ENCODE data around the gene DLL3.
"Not testable (repeated sequence)": the region's sequence is repeated elsewhere in the genome, so short reads cannot be mapped to it uniquely, and the experiment has no call there.

DLL3 gene, protein sequence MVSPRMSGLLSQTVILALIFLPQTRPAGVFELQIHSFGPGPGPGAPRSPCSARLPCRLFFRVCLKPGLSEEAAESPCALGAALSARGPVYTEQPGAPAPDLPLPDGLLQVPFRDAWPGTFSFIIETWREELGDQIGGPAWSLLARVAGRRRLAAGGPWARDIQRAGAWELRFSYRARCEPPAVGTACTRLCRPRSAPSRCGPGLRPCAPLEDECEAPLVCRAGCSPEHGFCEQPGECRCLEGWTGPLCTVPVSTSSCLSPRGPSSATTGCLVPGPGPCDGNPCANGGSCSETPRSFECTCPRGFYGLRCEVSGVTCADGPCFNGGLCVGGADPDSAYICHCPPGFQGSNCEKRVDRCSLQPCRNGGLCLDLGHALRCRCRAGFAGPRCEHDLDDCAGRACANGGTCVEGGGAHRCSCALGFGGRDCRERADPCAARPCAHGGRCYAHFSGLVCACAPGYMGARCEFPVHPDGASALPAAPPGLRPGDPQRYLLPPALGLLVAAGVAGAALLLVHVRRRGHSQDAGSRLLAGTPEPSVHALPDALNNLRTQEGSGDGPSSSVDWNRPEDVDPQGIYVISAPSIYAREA

DNA sequence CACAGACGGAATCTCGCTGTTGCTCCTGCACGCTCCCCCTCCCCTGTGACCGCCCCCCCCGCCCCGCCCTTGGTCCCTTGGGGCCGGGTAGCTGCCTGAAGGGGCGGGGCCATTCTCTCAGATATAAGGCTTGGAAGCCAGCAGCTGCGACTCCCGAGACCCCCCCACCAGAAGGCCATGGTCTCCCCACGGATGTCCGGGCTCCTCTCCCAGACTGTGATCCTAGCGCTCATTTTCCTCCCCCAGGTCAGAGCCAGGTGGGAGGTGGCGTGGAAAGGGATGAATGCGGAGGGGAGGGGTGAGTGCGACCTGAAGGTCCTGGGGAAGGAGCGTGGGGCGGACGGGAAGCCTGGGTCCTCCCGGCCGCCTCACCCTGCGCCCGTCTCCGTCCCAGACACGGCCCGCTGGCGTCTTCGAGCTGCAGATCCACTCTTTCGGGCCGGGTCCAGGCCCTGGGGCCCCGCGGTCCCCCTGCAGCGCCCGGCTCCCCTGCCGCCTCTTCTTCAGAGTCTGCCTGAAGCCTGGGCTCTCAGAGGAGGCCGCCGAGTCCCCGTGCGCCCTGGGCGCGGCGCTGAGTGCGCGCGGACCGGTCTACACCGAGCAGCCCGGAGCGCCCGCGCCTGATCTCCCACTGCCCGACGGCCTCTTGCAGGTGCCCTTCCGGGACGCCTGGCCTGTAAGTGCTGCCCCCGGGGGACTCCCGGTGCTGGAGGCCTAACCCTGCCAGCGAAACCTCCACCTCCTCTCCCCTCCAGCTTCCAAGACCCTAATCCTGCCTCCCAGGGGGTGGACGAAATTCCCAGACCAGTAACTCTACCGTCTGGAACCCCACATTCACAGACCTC lies at the start of gene DLL3:
DLL3 (plus strand) TSS at position 150 of the 845 bp plus-strand sequence; CDS start at position 178, 28 bp downstream.
- DNase-seq: no peak

DNA sequence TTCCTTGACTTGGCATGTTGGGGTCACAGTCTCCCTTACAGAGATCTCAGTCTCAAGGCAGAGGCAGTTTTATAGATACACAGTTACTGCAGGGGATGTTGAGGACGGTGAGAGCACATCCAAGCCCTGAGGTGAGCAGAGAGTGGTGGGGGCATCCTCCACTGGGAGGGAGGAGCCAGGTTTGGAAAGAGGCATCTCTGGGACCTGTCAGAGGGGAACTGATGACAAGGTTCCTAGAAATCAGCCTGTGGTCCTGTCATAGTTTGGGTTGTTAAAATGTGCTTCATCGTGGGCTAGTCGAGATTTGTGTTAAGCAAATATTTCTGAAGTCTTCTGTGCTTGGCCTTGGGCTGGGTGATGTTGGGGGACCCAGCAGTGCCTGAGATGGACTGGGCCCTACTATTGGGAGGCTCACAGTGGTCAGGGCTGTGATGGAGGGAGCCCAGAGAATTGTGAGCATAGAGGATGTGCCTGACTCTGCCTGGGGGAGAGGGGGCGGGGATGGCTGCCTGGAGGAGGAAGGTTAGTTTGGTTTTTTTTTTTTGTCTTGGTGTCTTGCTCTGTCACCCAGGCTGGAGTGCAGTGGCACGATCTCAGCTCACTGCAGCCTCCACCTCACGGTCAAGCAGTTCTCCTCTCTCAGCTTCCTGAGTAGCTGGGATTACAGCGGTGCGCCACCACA lies 49.5 kb upstream of the DLL3 start:
- no peak for DNase-seq

DNA sequence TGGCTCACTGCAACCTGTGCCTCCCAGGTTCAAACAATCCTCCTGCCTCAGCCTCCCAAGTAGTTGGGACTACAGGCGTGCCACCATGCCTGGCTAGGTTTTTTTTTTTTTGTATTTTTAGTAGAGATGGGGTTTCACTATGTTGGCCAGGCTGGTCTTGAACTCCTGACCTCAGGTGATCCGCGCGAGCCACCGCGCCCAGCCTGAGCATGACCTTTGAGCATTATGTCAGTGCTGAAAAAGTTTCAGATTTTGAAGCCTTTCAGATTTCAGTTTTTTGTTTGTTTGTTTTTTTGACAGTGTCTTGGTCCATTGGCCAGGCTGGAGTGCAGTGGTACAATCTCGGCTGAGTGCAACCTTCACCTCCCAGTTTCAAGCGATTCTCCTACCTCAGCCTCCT lies 47.5 kb upstream of the DLL3 start:
- DNase-seq: not testable (repeated sequence)

DNA sequence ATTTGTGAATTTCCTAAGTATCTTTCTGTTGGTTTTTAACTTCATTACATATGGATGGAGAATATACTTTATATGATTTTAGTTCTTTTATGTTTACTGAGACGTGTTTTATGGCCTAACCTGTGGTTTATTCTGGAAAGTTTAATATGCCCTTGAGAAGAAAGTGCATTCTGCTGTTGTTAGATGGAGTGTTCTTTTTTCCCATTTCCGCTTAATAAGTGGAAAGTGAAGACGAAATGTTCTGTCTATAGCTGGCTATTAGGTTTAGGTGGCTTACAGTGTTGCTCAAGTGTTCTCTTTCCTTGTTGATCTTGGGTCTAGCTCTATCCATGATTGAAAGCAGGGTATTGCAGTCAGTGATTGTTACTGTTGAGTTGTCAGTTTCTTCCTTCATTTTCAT lies 35.3 kb upstream of the DLL3 start:
- DNase-seq: no peak

DNA sequence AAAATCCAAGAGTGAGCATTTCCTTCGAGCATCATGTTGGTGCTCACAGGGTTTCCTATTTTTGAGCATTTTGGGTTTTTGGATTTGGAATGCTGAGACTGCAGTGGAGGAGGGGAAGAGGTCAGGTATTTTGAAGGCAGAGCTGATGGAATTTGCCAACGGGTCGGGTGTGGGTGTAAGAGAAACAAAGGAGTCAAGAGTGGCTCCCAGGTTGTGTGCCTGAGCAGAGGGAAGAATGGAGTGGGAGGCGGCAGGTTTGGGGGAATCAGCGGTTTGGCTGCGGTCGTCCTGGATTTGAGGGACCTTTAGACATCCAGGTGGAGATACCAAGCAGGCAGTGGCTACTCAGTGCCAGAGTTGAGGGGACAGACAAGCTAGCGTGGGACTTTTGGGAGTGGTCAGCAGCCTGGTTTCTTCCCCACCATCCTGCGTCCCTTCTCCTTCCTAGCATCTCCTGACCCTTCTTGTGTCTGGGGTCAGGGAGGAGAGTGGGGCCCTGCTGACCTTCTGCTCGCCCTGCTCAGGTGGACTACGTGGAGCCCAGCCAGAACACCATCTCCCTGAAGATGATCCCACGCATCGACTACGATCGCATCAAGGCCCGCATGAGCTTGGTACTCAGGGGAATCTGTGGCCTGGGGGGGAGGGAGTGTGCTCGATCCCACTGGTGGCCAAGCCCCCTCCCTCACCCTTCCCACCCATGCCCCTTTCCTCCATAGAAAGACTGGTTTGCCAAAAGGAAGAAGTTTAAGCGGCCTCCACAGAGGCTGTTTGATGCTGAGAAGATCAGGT lies 32.6 kb upstream of the DLL3 start:
- no peak for DNase-seq

DNA sequence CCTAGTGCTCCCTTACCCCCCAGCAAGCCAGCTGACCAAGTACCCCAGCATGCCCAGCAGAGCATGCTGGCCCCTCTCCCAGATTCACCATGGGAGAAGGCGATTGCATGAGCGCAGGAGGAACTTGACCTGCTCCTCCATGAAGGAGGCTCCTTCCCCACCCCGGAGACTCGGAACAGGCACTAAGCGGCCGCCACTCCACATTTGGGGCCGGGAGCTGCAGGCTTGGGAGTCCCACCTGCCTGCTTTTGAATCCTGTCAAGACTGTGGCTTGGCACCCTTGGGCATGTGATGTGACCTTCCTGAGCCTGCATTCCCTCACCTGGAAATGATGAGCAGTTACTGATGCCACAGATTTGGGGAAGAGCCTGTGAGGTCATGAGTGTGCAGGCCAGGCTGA lies 30.8 kb upstream of the DLL3 start:
- no peak for DNase-seq

DNA sequence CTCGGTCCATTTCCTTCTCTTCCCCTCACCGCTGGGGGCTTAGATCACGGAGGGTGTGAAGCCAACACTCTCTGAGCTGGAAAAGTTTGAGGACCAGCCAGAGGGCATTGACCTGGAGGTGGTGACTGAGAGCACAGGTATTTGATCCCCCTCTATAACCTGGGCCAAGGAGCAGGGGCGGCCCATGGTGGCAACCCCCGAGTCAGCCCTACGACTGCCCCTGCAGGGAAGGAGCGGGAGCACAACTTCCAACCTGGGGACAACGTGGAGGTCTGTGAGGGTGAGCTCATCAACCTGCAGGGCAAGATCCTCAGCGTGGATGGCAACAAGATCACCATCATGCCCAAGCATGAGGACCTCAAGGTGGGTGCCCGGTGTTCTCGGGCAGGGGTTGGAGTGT lies 29.7 kb upstream of the DLL3 start:
- DNase-seq: no peak

DNA sequence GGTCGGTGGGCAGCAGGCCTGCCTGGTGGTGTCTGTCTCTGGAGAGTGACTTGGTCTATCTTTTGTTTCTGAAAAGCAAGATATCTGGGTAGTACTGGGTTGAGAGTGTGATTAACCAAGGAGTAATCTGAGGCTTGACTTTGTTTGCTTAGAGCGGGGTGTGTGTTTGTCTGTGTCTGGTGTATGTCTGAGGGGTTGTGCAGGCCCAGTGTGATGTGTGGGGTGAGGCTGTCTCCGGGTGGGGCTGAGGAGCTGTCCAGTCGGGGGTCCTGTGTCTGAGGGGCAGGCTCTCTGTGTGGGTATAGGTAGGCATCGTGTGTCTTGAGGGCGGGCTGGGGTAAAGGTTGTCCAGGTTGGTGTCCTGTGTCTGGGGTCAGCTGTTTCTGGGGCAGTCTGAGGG lies 29.2 kb upstream of the DLL3 start:
- no peak for DNase-seq

DNA sequence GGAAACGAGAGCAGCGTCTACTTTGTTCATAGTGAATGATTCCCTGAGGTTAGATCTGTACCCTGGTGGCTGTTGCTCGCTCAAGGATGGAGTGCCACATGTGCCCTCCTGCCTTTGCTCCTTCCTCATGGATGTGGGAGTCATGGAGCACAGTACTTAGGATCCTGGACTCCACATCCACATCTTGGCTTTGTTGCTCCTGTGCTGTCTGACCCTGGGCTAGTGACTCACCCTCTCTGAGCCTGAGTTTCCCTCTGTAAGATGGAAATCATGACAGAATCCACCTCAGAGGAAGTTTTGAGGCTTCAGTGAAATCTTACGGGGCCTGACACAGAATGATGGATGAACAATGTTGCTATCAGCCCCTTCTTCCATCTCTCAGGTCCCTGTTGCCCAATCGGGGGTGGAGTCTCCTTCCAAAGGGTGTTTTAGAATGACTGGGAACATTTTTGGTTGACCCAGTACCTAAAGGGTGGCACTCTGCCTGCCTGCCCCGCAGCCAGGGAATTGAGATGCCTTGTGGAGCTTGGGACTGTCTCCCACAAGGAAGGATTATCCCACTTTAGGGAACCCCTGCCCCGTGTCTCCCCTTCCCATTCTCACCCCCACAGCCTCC lies 27.9 kb upstream of the DLL3 start:
- no peak for DNase-seq

DNA sequence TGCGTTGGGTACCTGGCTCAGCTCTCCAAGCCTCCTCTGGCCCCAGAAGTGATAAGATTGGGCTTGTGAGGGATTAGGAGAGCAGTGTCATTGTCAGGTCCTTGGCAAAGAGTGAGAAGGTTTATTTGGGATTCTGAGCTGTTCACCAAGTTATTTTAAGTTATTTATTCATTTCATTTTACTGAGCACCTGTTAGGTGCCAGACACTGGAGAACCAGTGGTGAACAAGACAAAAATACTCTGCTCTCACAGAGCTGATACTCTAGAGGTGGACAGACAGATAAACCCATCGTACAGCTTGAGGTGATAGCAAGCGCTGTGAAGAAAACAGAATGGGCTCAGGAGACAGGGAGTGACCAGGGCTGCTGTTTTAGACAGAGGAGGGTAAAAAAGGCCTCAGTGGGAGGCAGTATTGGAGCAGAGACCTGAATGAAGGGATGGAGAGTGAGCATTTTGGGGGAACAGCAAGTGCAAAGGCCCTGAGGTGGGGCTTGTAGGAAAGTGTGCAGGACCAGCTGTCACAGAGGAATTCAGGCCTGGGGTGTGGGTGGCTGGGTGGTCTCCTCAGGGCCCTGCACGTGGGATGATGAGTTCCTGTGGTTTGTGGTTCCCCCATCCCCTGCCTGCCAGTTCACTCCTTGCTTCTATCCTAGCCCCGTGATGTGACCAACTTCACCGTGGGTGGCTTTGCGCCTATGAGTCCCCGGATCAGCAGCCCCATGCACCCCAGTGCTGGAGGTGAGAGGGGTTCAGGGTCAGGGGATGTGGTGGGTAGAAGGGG lies 26.8 kb upstream of the DLL3 start:
- DNase-seq: no peak

DNA sequence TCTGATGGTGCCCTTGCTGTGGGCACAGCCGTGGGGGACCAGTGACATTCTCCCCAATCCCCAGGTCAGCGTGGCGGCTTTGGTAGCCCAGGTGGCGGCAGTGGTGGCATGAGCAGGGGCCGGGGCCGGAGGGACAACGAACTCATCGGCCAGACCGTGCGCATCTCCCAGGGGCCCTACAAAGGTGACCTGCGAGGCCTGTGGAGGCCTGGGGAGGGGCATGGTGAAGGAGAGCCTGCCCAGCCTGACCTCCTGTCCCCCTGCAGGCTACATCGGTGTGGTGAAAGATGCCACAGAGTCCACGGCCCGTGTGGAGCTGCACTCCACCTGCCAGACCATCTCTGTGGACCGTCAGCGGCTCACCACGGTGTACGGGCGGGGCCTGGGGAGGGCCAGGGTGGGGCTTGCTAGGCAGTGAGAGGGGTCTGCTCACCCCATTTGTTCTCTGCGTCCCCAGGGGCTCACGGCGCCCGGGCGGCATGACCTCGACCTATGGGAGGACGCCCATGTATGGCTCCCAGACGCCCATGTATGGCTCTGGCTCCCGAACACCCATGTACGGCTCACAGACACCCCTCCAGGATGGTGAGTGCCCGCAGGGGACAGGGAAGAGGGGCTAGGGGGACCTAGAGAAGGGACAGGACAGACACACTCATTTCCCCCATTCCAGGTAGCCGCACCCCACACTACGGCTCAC lies 25.9 kb upstream of the DLL3 start:
- no peak for DNase-seq

DNA sequence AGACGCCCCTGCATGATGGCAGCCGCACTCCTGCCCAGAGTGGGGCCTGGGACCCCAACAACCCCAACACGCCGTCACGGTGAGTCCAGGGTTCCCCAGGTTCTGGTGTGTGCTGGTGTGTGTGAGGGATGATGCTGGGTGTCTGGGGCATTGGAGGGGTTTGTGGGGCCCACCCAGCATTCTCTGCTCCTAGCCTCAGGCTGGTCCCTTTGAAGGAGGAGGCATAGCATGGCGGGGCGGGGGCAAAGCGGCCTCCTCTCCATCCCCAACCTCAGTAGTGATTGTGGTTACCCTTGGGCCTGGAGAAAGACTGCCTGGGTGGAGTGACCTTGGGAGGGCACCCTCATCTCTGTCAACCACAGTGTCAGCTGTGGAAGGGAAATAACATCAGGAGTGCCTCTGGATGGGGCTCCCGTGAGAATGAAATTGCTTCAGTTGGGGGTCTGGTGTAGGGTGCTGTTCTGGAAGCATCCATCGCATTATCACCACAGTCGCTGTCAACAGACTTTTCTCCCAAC lies 25.2 kb upstream of the DLL3 start:
- DNase-seq: no peak

DNA sequence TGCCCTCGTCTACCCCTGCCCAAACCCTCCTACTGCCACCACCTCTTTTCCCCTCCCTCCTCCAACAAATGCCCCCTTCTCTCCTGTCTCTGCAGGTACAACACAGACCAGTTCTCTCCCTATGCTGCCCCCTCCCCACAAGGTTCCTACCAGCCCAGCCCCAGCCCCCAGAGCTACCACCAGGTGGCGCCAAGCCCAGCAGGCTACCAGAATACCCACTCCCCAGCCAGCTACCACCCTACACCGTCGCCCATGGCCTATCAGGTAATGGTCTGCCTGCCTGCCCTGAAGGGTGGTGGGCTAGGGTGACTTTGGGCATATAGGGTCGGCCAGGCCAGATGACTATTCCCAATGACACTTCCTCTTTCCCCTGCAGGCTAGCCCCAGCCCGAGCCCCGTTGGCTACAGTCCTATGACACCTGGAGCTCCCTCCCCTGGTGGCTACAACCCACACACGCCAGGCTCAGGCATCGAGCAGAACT lies 24.6 kb upstream of the DLL3 start:
- peak in 1 of 2 experiments; percentile 33 for DNase-seq

DNA sequence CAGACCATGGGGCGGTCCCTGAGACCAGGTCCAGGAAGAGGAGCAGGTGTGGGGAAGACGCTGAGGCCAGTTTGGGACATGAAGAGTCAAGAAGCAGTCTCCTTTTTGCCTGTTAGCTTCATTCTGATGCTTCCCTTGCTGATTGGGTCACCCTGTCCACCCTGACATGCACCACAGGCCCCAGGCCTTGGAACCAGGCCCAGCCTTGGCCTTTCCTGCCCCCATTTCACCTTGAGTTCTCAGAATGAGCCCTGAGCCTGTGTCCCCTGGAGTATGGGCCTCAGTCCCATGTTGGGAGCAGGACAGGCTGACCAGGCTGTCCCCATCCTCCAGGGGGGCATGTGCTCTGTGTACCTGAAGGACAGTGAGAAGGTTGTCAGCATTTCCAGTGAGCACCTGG lies 23.0 kb upstream of the DLL3 start:
- DNase-seq: no peak

DNA sequence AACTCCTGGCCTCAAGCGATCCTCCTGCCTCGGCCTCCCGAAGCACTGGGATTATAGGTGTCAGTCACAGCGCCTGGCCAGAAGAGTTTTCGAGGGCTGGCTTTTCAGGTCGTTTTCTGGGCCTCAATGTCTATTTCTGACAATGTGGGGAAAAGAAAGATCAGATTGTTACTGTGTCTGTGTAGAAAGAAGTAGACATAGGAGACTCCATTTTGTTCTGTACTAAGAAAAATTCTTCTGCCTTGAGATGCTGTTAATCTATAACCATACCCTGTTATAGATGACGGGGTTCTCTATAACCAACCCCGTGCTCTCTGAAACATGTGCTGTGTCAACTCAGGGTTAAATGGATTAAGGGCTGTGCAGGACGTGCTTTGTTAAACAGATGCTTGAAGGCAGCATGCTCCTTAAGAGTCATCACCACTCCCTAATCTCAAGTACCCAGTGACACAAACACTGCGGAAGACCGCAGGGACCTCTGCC lies 19.4 kb upstream of the DLL3 start:
- not testable (repeated sequence) for DNase-seq

DNA sequence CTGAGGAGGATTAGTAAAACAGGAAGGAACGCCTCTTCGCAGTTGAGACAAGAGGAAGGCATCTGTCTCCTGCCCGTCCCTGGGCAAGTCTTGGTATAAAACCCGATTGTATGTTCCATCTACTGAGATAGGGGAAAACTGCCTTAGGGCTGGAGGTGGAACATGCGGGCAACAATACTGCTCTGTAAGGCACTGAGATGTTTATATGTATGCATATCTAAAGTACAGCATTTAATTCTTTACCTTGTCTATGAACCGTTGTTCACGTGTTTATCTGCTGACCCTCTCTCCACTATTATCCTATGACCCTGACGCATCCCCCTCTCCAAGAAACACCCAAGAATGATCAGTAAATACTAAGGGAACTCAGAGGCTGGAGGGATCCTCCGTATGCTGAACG lies 18.8 kb upstream of the DLL3 start:
- no peak for DNase-seq

DNA sequence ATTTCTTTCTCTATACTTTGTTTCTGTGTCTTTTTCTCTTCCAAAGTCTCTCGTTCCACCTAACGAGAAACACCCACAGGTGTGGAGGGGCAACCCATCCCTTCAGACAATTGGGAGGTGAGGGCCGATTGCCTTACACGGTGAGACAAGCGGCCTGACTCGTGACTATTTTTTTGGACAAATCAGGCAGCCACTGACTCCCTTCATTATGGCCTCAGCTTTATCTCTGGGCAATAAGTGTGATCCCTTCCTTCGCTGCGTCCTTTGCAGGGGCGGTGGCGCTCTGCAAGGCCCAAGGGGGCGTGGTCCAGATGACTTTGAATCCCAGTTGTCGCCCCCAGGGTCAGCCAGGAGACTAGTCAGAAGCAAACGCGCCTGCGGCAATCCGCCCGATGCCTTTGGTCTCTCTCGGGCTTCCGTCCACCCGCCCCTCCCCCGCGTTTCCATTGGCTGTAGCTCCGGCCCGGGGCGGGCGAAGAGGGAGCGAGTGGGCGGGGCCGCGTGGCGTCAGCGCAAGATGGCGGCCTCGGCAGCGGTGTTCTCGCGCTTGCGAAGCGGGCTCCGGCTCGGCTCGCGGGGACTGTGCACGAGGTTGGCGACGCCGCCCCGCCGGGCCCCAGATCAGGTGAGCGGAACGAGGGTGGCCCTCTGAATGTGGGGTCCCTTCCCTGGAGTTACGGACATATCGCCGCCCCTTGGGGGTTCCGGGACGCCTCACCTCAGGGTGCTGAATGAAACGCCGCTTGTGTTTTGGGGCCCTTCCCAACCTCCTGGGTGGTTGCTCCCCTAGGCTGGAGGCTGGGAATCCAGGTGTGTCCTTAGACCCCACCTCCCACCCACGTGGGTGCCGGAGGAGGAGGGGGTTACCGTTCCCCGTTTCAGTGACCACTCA lies 18.2 kb upstream of the DLL3 start, which contains the start of gene TIMM50:
TIMM50 (plus strand) TSS at position 502 of the 892 bp plus-strand sequence; CDS start at position 518, 16 bp downstream.
- DNase-seq: peak; percentile 90 to 98

DNA sequence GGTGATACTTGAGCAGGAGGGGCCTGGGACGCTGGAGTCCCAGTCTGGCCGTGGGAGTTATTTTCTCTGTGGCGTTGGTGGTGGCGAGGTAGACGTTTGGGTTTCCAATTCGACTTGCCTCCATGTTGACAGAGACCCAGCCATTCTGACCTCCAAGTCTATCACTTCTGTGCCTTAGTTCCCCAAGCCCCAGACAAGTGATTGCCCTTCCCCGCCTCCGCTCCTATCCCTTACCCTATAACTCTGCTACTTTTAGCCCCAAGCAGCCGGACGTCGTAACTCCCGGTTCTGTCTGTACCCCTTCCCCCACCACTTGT lies 17.6 kb upstream of the DLL3 start:
- DNase-seq: no peak

DNA sequence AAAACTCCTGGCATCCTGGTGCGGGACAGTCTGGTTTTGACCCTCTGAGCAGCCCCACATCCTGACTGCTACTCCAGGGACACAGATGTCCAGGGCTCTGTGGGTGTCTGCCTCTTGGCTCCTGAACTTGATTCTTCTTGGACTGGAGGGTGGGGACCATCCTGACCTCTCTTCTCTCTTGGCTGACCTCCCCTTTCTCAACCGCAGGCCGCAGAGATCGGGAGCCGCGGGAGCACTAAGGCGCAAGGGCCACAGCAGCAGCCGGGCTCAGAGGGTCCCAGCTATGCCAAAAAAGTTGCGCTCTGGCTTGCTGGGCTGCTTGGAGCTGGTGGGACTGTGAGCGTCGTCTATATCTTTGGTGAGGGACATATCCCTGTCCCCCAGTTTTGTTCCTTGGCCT lies 17.1 kb upstream of the DLL3 start:
- no peak for DNase-seq

Measured in NCI-H446 (cell line).